Measurements from ENCODE around the gene TIGD1.

DNA sequence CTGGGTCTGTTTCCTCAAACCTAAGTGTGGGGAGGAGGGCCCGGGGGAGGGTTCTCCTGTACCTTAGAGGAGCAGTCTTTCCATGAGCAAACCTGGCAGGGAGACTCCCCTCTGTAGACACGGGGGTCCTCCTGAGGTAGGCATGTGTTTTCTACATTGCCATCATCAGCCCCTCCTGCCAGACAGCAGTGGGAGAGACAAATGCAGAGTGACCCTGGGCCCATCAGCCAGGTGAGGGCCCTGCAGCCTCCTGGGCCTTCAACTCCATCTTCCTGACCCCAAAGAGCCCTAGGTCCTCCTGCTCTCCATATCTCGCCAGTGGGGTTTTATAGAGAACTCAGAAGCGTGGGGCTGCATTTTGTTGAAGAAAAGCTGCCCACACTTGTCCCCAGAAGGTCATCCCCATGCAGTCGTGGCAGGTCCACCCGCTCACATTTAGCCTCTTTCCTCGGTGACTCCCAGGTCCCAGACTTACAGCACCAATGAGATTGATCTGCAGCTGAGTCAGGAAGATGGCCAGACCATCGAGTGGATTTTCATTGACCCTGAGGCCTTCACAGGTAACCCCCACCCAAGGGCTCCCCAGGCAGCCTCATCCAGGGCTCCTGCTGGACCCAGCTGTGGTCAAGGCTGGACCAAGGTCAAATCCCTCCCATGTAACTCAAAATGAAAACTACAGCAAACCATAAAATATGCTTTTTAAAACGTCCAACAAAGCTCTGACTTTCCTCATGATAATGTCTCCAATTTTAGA lies 8.2 kb downstream of the TIGD1 start:
- TF ChIP-seq CSDC2 (CRISPR knock-in tag; IDR thresholded peaks at IDR 0.05) (no peak), ZNF565 (CRISPR knock-in tag; conservative IDR thresholded peaks at IDR 0.05; ENCODE audit: low read depth) (no peak), BACH2 (CRISPR knock-in tag; IDR thresholded peaks at IDR 0.05; ENCODE audit: borderline replicate concordance) (no peak), RARB (CRISPR knock-in tag; IDR thresholded peaks at IDR 0.05) (no peak), ESRRG (CRISPR knock-in tag; IDR thresholded peaks at IDR 0.05) (no peak), ZNF70 (CRISPR knock-in tag; IDR thresholded peaks at IDR 0.05) (no peak), ZFP30 (CRISPR knock-in tag; IDR thresholded peaks at IDR 0.05) (no peak), ZNF8 (CRISPR knock-in tag; IDR thresholded peaks at IDR 0.05) (no peak)
- TF ChIP-seq, protein P1, sequence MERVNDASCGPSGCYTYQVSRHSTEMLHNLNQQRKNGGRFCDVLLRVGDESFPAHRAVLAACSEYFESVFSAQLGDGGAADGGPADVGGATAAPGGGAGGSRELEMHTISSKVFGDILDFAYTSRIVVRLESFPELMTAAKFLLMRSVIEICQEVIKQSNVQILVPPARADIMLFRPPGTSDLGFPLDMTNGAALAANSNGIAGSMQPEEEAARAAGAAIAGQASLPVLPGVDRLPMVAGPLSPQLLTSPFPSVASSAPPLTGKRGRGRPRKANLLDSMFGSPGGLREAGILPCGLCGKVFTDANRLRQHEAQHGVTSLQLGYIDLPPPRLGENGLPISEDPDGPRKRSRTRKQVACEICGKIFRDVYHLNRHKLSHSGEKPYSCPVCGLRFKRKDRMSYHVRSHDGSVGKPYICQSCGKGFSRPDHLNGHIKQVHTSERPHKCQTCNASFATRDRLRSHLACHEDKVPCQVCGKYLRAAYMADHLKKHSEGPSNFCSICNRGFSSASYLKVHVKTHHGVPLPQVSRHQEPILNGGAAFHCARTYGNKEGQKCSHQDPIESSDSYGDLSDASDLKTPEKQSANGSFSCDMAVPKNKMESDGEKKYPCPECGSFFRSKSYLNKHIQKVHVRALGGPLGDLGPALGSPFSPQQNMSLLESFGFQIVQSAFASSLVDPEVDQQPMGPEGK (CRISPR knock-in tag; IDR thresholded peaks at IDR 0.05; ENCODE audit: borderline replicate concordance): no peak
- TF ChIP-seq, protein P2, sequence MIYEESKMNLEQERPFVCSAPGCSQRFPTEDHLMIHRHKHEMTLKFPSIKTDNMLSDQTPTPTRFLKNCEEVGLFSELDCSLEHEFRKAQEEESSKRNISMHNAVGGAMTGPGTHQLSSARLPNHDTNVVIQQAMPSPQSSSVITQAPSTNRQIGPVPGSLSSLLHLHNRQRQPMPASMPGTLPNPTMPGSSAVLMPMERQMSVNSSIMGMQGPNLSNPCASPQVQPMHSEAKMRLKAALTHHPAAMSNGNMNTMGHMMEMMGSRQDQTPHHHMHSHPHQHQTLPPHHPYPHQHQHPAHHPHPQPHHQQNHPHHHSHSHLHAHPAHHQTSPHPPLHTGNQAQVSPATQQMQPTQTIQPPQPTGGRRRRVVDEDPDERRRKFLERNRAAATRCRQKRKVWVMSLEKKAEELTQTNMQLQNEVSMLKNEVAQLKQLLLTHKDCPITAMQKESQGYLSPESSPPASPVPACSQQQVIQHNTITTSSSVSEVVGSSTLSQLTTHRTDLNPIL (CRISPR knock-in tag; IDR thresholded peaks at IDR 0.05; ENCODE audit: low read depth): no peak
- TF ChIP-seq, protein P3, sequence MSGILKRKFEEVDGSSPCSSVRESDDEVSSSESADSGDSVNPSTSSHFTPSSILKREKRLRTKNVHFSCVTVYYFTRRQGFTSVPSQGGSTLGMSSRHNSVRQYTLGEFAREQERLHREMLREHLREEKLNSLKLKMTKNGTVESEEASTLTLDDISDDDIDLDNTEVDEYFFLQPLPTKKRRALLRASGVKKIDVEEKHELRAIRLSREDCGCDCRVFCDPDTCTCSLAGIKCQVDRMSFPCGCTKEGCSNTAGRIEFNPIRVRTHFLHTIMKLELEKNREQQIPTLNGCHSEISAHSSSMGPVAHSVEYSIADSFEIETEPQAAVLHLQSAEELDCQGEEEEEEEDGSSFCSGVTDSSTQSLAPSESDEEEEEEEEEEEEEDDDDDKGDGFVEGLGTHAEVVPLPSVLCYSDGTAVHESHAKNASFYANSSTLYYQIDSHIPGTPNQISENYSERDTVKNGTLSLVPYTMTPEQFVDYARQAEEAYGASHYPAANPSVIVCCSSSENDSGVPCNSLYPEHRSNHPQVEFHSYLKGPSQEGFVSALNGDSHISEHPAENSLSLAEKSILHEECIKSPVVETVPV (CRISPR knock-in tag; IDR thresholded peaks at IDR 0.05): no peak
- TF ChIP-seq, protein P4, sequence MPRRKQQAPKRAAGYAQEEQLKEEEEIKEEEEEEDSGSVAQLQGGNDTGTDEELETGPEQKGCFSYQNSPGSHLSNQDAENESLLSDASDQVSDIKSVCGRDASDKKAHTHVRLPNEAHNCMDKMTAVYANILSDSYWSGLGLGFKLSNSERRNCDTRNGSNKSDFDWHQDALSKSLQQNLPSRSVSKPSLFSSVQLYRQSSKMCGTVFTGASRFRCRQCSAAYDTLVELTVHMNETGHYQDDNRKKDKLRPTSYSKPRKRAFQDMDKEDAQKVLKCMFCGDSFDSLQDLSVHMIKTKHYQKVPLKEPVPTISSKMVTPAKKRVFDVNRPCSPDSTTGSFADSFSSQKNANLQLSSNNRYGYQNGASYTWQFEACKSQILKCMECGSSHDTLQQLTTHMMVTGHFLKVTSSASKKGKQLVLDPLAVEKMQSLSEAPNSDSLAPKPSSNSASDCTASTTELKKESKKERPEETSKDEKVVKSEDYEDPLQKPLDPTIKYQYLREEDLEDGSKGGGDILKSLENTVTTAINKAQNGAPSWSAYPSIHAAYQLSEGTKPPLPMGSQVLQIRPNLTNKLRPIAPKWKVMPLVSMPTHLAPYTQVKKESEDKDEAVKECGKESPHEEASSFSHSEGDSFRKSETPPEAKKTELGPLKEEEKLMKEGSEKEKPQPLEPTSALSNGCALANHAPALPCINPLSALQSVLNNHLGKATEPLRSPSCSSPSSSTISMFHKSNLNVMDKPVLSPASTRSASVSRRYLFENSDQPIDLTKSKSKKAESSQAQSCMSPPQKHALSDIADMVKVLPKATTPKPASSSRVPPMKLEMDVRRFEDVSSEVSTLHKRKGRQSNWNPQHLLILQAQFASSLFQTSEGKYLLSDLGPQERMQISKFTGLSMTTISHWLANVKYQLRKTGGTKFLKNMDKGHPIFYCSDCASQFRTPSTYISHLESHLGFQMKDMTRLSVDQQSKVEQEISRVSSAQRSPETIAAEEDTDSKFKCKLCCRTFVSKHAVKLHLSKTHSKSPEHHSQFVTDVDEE (CRISPR knock-in tag; IDR thresholded peaks at IDR 0.05): no peak

Measured in SK-N-SH treated with all-trans-retinoic acid at 6 μM for 48 hours (cell line).